ENCODE measurements around the gene PRR13. TPM values are rescaled to one million over a fixed set of nuclear protein-coding genes. Genes with fewer than 3 reads are reported as not detected.
A peak's percentile ranks its signal among the peaks of the same experiment; 100 is the strongest.

The PRR13 gene
- total and polyA plus RNA-seq, 2 of the 13 experiments (the other 11 are each of a cell fraction or from before 2014, with no cell fraction given), result 65.0 to 102 TPM

GRCh38 chr12:53483225-53483978, 41.9 kb downstream of the PRR13 start (continued):
- TF ChIP-seq ZNF609 (CRISPR knock-in tag; IDR thresholded peaks at IDR 0.05; ENCODE audit: borderline replicate concordance) (no peak), ZSCAN5A (CRISPR knock-in tag; IDR thresholded peaks at IDR 0.05; ENCODE audit: borderline replicate concordance) (0 out of 2 replicates have a peak, but pooled peaks have one; percentile 22), RAD51 (IDR thresholded peaks at IDR 0.05; ENCODE audit: borderline replicate concordance) (no peak), ARNTL (CRISPR knock-in tag; IDR thresholded peaks at IDR 0.05) (no peak), REPIN1 (CRISPR knock-in tag; IDR thresholded peaks at IDR 0.05; ENCODE audit: borderline replicate concordance, low read depth) (peak; percentile 52; the same call in 1 of the 2 replicates), ZNF768 (CRISPR knock-in tag; IDR thresholded peaks at IDR 0.05) (no peak), BATF2 (CRISPR knock-in tag; IDR thresholded peaks at IDR 0.05) (no peak), POLR2AphosphoS5 (IDR thresholded peaks at IDR 0.05; ENCODE audit: low read depth, low read length) (peak; percentile 56; the same call in 1 of the 2 replicates), ZNF607 (CRISPR knock-in tag; IDR thresholded peaks at IDR 0.05; ENCODE audit: borderline replicate concordance) (no peak), THRA (CRISPR knock-in tag; IDR thresholded peaks at IDR 0.05; ENCODE audit: borderline replicate concordance) (no peak), GZF1 (CRISPR knock-in tag; IDR thresholded peaks at IDR 0.05) (no peak), ZBTB3 (CRISPR knock-in tag; IDR thresholded peaks at IDR 0.05; ENCODE audit: borderline replicate concordance, low read depth) (no peak), FOXA3 (CRISPR knock-in tag; IDR thresholded peaks at IDR 0.05) (no peak), KDM5B (CRISPR knock-in tag; IDR thresholded peaks at IDR 0.05; ENCODE audit: borderline replicate concordance) (0 out of 2 replicates have a peak, but pooled peaks have one; percentile 21), SSRP1 (CRISPR knock-in tag; IDR thresholded peaks at IDR 0.05) (peak; percentile 93), DNMT3B (CRISPR knock-in tag; conservative IDR thresholded peaks at IDR 0.05) (no peak), ZC3H4 (CRISPR knock-in tag; IDR thresholded peaks at IDR 0.05; ENCODE audit: borderline replicate concordance) (peak; percentile 54; the same call in 1 of the 2 replicates), ZGPAT (CRISPR knock-in tag; IDR thresholded peaks at IDR 0.05) (no peak), ZNF143 (CRISPR knock-in tag; IDR thresholded peaks at IDR 0.05) (no peak)

Data from HepG2 (cell line).